ENCODE measurements around the gene CCDC137. TPM values are rescaled to one million over a fixed set of nuclear protein-coding genes. Genes with fewer than 3 reads are reported as not detected.

Gene CCDC137
- total and polyA plus RNA-seq, 2 experiments from 2014 or later, result 11.7 to 22.8 TPM

DNA sequence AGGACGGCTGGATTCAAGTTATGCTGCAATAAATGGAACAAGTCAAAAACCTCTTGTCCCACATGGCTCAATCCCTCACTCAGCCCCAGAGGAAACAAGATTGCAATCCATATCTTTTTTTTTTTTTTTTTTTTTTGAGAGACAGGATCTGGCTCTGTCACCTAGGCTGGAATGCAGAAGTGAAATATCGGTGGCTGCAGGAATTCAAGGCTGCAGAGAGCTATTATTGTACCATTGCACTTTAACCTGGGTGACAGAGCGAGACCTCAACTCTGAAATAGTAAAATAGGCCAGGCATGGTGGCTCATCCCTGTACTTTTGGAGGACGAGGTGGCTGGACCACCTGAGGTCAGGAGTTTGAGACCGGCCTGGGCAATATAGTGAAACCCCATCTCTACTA is 7.5 kb upstream of the CCDC137 start:
- no peak for DNase-seq
- Histone ChIP-seq H2AFZ (no peak overlapping the region), H3K27me3 (replicated peaks; ENCODE audit: insufficient read depth) (no peaks in the 10 kb centered on the region), H3K4me2 (ENCODE audit: unreplicated experiment) (no peak overlapping the region), H3K36me3 (ENCODE audit: low read depth) (no peaks in the 10 kb centered on the region), H3K4me1 (ENCODE audit: insufficient read depth) (no peaks in the 10 kb centered on the region), H3F3A (ENCODE audit: insufficient read depth) (no peaks in the 10 kb centered on the region), H3K27ac (no peak overlapping the region), H3K79me2 (ENCODE audit: insufficient read depth) (no peaks in the 10 kb centered on the region), H4K20me1 (ENCODE audit: insufficient read depth) (no peaks in the 10 kb centered on the region), H3K9me3 (ENCODE audit: low read depth) (no peaks in the 10 kb centered on the region), H3K4me3 (no peak overlapping the region), H3K9ac (no peak overlapping the region), H3K9me2 (ENCODE audit: insufficient read depth) (no peaks in the 10 kb centered on the region)
- TF ChIP-seq EZH2 (IDR thresholded peaks at IDR 0.05; ENCODE audit: insufficient read depth, poor library complexity, severe bottlenecking) (no peak), EZH2phosphoT487 (IDR thresholded peaks at IDR 0.05; ENCODE audit: insufficient read depth, low read depth) (no peak)
- in situ Hi-C loops (cut with MboI), result loop anchor here (10.0 kb wide), 1 partner anchor 64 kb away; no protein-coding TSS in a partner anchor
- WGBS, 2 experiments (ENCODE audit: low coverage in 1 of 2, low lambda C conversion rate in 2 of 2, missing lambda C conversion rate in 2 of 2), result 92% methylated on average over 5 of the region's 5 CpGs

DNA sequence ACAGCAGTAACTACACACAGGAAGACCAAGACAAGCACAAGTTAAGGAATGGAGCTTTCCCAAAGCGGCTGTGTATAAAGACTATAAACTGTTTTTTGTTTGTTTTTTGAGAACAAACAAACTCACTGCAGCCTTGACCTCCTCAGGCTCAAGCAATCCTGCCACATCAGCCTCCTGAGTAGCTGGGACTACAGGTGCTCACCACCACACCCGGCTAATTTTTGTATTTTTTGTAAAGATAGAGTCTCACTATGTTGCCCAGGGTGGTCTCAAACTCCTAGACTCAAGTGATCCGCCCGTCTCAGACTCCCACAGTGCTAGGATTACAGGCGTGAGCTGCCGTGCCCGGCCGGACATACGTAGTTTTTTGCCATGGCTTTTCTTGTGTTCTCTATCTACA is 6.1 kb upstream of the CCDC137 start:
- Histone ChIP-seq H3K9me3 (ENCODE audit: low read depth) (no peaks in the 10 kb centered on the region), H3K4me1 (ENCODE audit: insufficient read depth) (peaks cover 3% of the 10 kb centered on the region), H3F3A (ENCODE audit: insufficient read depth) (no peaks in the 10 kb centered on the region), H3K27me3 (replicated peaks; ENCODE audit: insufficient read depth) (no peaks in the 10 kb centered on the region), H3K4me3 (no peak overlapping the region), H3K9ac (no peak overlapping the region), H2AFZ (no peak overlapping the region), H3K4me2 (ENCODE audit: unreplicated experiment) (no peak overlapping the region), H3K27ac (no peak overlapping the region), H3K79me2 (ENCODE audit: insufficient read depth) (peaks cover 9% of the 10 kb centered on the region), H3K9me2 (ENCODE audit: insufficient read depth) (no peaks in the 10 kb centered on the region), H3K36me3 (ENCODE audit: low read depth) (no peaks in the 10 kb centered on the region), H4K20me1 (ENCODE audit: insufficient read depth) (no peaks in the 10 kb centered on the region)
- TF ChIP-seq EZH2phosphoT487 (IDR thresholded peaks at IDR 0.05; ENCODE audit: insufficient read depth, low read depth) (no peak), EZH2 (IDR thresholded peaks at IDR 0.05; ENCODE audit: insufficient read depth, poor library complexity, severe bottlenecking) (no peak)
- no peak for DNase-seq
- in situ Hi-C loops (cut with MboI), result no loop called here
- 90 to 92% methylated on average over 9 of the region's 9 CpGs for WGBS, 2 experiments (ENCODE audit: low coverage in 1 of 2, low lambda C conversion rate in 2 of 2, missing lambda C conversion rate in 2 of 2)

DNA sequence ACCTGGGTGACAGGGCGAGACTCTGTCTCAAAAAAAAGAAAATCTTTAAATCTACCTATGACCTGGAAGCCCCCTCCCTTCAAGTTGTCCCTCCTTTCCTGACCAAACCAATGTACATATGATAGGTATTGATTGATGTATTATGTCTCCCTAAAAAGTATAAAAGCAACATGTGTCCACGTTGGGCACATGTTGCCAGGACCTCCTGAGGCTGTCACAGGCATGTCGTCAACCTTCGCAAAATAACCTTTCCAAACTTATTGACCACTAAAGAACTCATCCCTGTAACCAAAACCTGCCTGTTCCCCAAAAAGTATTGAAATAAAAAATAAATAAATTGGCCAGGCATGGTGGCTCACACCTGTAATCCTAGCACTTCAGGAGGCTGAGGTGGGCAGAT is 4.5 kb upstream of the CCDC137 start:
- no peak overlapping the region for H3K27ac ChIP-seq
- no peaks in the 10 kb centered on the region for H3K36me3 ChIP-seq (ENCODE audit: low read depth)
- TF ChIP-seq EZH2 (IDR thresholded peaks at IDR 0.05; ENCODE audit: insufficient read depth, poor library complexity, severe bottlenecking) (no peak), EZH2phosphoT487 (IDR thresholded peaks at IDR 0.05; ENCODE audit: insufficient read depth, low read depth) (no peak)
- DNase-seq, result no peak
- H2AFZ ChIP-seq, result no peak overlapping the region
- no peaks in the 10 kb centered on the region for H4K20me1 ChIP-seq (ENCODE audit: insufficient read depth)
- H3K9ac ChIP-seq, result no peak overlapping the region
- in situ Hi-C loops (cut with MboI), result no loop called here
- peaks cover 6% of the 10 kb centered on the region for H3K4me1 ChIP-seq (ENCODE audit: insufficient read depth)
- no peak overlapping the region for H3K4me3 ChIP-seq
- H3K27me3 ChIP-seq (replicated peaks; ENCODE audit: insufficient read depth), result no peaks in the 10 kb centered on the region
- H3K4me2 ChIP-seq (ENCODE audit: unreplicated experiment), result no peak overlapping the region
- no peaks in the 10 kb centered on the region for H3F3A ChIP-seq (ENCODE audit: insufficient read depth)
- H3K79me2 ChIP-seq (ENCODE audit: insufficient read depth), result peaks cover 18% of the 10 kb centered on the region
- H3K9me2 ChIP-seq (ENCODE audit: insufficient read depth), result no peaks in the 10 kb centered on the region
- WGBS, 2 experiments (ENCODE audit: low coverage in 1 of 2, low lambda C conversion rate in 2 of 2, missing lambda C conversion rate in 2 of 2), result 84 to 86% methylated on average over 4 of the region's 4 CpGs
- H3K9me3 ChIP-seq (ENCODE audit: low read depth), result no peaks in the 10 kb centered on the region

DNA sequence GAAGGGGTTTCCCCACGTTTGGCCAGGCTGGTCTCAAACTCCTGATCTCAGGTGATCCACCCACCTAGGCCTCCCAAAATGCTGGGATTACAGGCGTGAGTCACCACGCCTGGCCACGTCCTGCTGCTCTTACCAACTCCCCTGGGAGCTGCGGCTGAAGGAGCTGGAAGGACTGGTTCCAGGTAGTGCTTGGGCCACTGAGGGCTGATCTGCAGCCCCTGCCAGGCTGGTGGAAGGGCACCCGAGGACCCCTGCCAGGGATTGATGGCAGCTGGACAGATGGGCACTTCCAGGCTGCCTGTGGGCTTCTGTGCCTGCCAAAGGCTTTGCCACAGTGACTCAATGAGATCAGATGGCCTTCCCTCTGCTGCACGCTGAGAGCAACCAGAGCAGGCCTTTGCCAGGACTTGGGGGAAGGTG is 2.5 kb upstream of the CCDC137 start:
- no peak overlapping the region for H3K27ac ChIP-seq
- no peak overlapping the region for H3K4me3 ChIP-seq
- no peak overlapping the region for H2AFZ ChIP-seq
- no peak overlapping the region for H3K9ac ChIP-seq
- H4K20me1 ChIP-seq (ENCODE audit: insufficient read depth), result no peaks in the 10 kb centered on the region
- no peaks in the 10 kb centered on the region for H3K9me3 ChIP-seq (ENCODE audit: low read depth)
- no peaks in the 10 kb centered on the region for H3K36me3 ChIP-seq (ENCODE audit: low read depth)
- DNase-seq, result no peak
- no peaks in the 10 kb centered on the region for H3F3A ChIP-seq (ENCODE audit: insufficient read depth)
- peaks cover 37% of the 10 kb centered on the region for H3K79me2 ChIP-seq (ENCODE audit: insufficient read depth)
- WGBS, 2 experiments (ENCODE audit: low coverage in 1 of 2, low lambda C conversion rate in 2 of 2, missing lambda C conversion rate in 2 of 2), result 83 to 85% methylated on average over 7 of the region's 7 CpGs
- in situ Hi-C loops (cut with MboI), result no loop called here
- H3K4me1 ChIP-seq (ENCODE audit: insufficient read depth), result peaks cover 14% of the 10 kb centered on the region
- H3K4me2 ChIP-seq (ENCODE audit: unreplicated experiment), result no peak overlapping the region
- no peaks in the 10 kb centered on the region for H3K27me3 ChIP-seq (replicated peaks; ENCODE audit: insufficient read depth)
- H3K9me2 ChIP-seq (ENCODE audit: insufficient read depth), result no peaks in the 10 kb centered on the region
- TF ChIP-seq EZH2 (IDR thresholded peaks at IDR 0.05; ENCODE audit: insufficient read depth, poor library complexity, severe bottlenecking) (no peak), EZH2phosphoT487 (IDR thresholded peaks at IDR 0.05; ENCODE audit: insufficient read depth, low read depth) (no peak)
